Ovary (tissue), 9 donors: Measurements from ENCODE around the gene AFAP1. TPM values are rescaled to one million over a fixed set of nuclear protein-coding genes. Genes with fewer than 3 reads are reported as not detected.

Experiments used
- DNase-seq, 5 donors: peaks; one replicate each; pipeline ENCODE4 v3.0.0-alpha.2; 2019 to 2020
- H3K27ac ChIP-seq, 2 donors: fragments of 200-600 bp; one replicate each; pipeline versions ENCODE4 v1.5.1 to v1.8.0; 2019 to 2022
- H3K27me3 ChIP-seq: fragments of 200-600 bp; one replicate; pipeline ENCODE4 v1.8.0; 2022
- H3K36me3 ChIP-seq: fragments of 200-600 bp; sonication (generic); one replicate; pipeline ENCODE4 v1.5.1; 2019
- H3K4me1 ChIP-seq: one replicate; pipeline ENCODE4 v1.8.1; 2013; ENCODE audit warnings: mild to moderate bottlenecking, moderate library complexity; ENCODE audit not compliant: insufficient read depth
- H3K4me3 ChIP-seq: fragments of 200-600 bp; sonication (generic); one replicate; pipeline ENCODE4 v1.5.1; 2017
- H3K9me3 ChIP-seq, 2 donors: fragments of 200-600 bp in 1 of 2; sonication (generic) in 1 of 2; one replicate each; pipeline versions ENCODE4 v1.5.1 to v1.8.1; 2013 to 2019; ENCODE audit warnings: mild to moderate bottlenecking in 1 of 2, moderate library complexity in 1 of 2
- CTCF ChIP-seq, 3 donors: fragments of 450-650 bp in 2 of 3; fragments of 200-600 bp in 1 of 3; IDR thresholded peaks; one replicate each; pipeline versions ENCODE4 v1.5.1 to v1.8.0; 2016 to 2022; ENCODE audit warnings: antibody characterized with exemption in 3 of 3, mild to moderate bottlenecking in 1 of 3
- EP300 ChIP-seq: sonication (generic); formaldehyde crosslinking; IDR thresholded peaks from one replicate; pipeline ENCODE4 v1.6.1; 2017; ENCODE audit warnings: antibody characterized with exemption
- POLR2A ChIP-seq: fragments of 450-650 bp; IDR thresholded peaks from one replicate; pipeline ENCODE4 v1.6.1; 2017; ENCODE audit warnings: antibody characterized with exemption, mild to moderate bottlenecking, moderate library complexity
- WGBS, 3 donors: extraction: QIAGEN DNeasy Blood & Tissue Kit in 1 of 3; methylation state at CpG; one replicate each; pipeline versions ENCODE4 v1.1.5 to v1.1.7; 2013 to 2017; 5-methylcytosine and 5-hydroxymethylcytosine counted together
- intact Hi-C, 4 donors: fragments of 100-400 bp; cut with DNase I; formaldehyde crosslinking; loops; one replicate each; pipeline versions ENCODE4 v1.11.0 to v1.15.1; 2022 to 2023
- polyA plus RNA-seq, 2 donors: library from polyadenylated mRNA; stranded (reverse); fragments of 200-250 nt in 1 of 2; fragments of 350-450 nt in 1 of 2; fragmentation: Illumina TruSeq in 1 of 2; extraction: RNeasy Lipid Tissue Mini Kit (QIAGEN cat#74804) in 1 of 2; gene quantifications; one replicate each; pipeline ENCODE4 v1.2.3, GENCODE V29; 2013 to 2014
- total RNA-seq, 7 donors: library from RNA; depleted of rRNA in 2 of 7; stranded (reverse); fragments of >200 nt in 2 of 7; fragmentation: NEBNext Ultra II Directional in 3 of 7; extraction: Animal tissue kit (Norgen Biotek cat#: 25700) in 3 of 7; gene quantifications; one replicate each; pipeline versions ENCODE4 v1.1.0 to v1.2.4, GENCODE V29; 2016 to 2023
- donor health status: DM: no; HTN: no; CAD: no; lungs with moderate emphysema.
- donor health status: DM: no; HTN: no; CAD: no.
- donor health status: Bipolar disorder and iron deficiency.
- donor health status: DM: yes; HTN: yes; CAD: no.
- donor health status: DM: no; HTN: no; CAD: no.
- donor health status: DM: yes; HTN: yes; CAD: no.

The AFAP1 gene
- total and polyA plus RNA-seq, 9 donors = 8.6 to 42.3 (median 23.0) TPM

- peaks cover 5% of the 10 kb centered on the region for H3K4me1 ChIP-seq
- no peak for TF ChIP-seq CTCF (IDR thresholded peaks at IDR 0.05)
- DNase-seq = no peak
- WGBS, 3 donors = 93 to 94% (median 93%) methylated on average over 6 of the region's 6 CpGs
- intact Hi-C loops = no loop called here
- no peaks in the 10 kb centered on the region for H3K27me3 ChIP-seq
- no peak overlapping the region for H3K4me3 ChIP-seq
- H3K27ac ChIP-seq = no peak overlapping the region
- no peaks in the 10 kb centered on the region for H3K36me3 ChIP-seq
- H3K9me3 ChIP-seq = no peaks in the 10 kb centered on the region
Measured at GRCh38 chr4:7709431-7709830, 230.2 kb downstream of the AFAP1 start.

GRCh38 chr4:7708981-7709380 lies 230.7 kb downstream of the AFAP1 start:
- no peak for TF ChIP-seq EP300
- no peak for TF ChIP-seq CTCF (IDR thresholded peaks at IDR 0.05)
- no peak for TF ChIP-seq POLR2A
- peak in 2 of 5 donors; percentile 12 to 28 for DNase-seq
- no peak overlapping the region for H3K27ac ChIP-seq
- intact Hi-C loops = no loop called here
- H3K9me3 ChIP-seq = no peaks in the 10 kb centered on the region
- H3K36me3 ChIP-seq = no peaks in the 10 kb centered on the region
- 51 to 59% (median 53%) methylated on average over 14 to 15 of the region's 15 CpGs for WGBS, 3 donors
- peaks cover 5% of the 10 kb centered on the region for H3K4me1 ChIP-seq
- no peak overlapping the region for H3K4me3 ChIP-seq
- no peaks in the 10 kb centered on the region for H3K27me3 ChIP-seq

Other genes starting within 250 kb of the AFAP1 start
- gene ABLIM2, start 219.0 kb upstream of the AFAP1 start, total RNA-seq = 1 to 10 TPM in 5 of 7 donors, under 1 TPM in 2; 0.81 to 7.9 (median 3.0) TPM
- 1 to 10 TPM in 1 of 2 donors, under 1 TPM in 1; 0.87 to 1.3 TPM for gene ABLIM2, start 219.0 kb upstream of the AFAP1 start, polyA plus RNA-seq